K562 (cell line): Measurements from ENCODE around the gene SLC16A10.

Source experiments
- CTCF ChIP-seq, 3 experiments: IDR thresholded peaks in 2 of 3; conservative IDR thresholded peaks in 1 of 3; 2 replicates each; pipeline ENCODE4 v1.5.1; 2011 to 2012; ENCODE audit warnings: low read length in 3 of 3, mild to moderate bottlenecking in 3 of 3, control low read depth in 2 of 3, improper control_type of control experiment in 1 of 3, inconsistent platforms in 1 of 3, low read depth in 1 of 3, mixed read lengths in 1 of 3, moderate library complexity in 1 of 3; ENCODE audit not compliant: insufficient read depth in 2 of 3
- NFIC ChIP-seq: fragments of 450-650 bp; IDR thresholded peaks from 2 replicates; pipeline ENCODE4 v1.6.1; 2017; ENCODE audit warnings: mild to moderate bottlenecking, inconsistent platforms
- SIN3A ChIP-seq, 2 experiments: fragments of 150-350 bp in 1 of 2; IDR thresholded peaks; 2 replicates each; pipeline ENCODE4 v1.6.1; 2011 to 2016; ENCODE audit warnings: borderline replicate concordance in 2 of 2, low read depth in 2 of 2, low read length in 2 of 2, mild to moderate bottlenecking in 2 of 2, moderate library complexity in 2 of 2; ENCODE audit not compliant: control insufficient read depth in 1 of 2
- SOX6 ChIP-seq: fragments of 450-650 bp; IDR thresholded peaks from 2 replicates; pipeline ENCODE4 v1.6.1; 2014; ENCODE audit warnings: mild to moderate bottlenecking

GRCh38 chr6:111278731-111279130 is 191.4 kb downstream of the SLC16A10 start:
- TF ChIP-seq NFIC (no peak), SIN3A (IDR thresholded peaks at IDR 0.05; ENCODE audit: borderline replicate concordance in 2 of 2, control insufficient read depth in 1 of 2, low read depth in 2 of 2, low read length in 2 of 2) (no peak), SOX6 (no peak), CTCF (IDR thresholded peaks at IDR 0.05 in 2 of 3, conservative IDR thresholded peaks at IDR 0.05 in 1 of 3; ENCODE audit: insufficient read depth in 2 of 3, low read depth in 1 of 3, low read length in 3 of 3) (no peak)
